Measurements from ENCODE around the gene RND2. TPM values are rescaled to one million over a fixed set of nuclear protein-coding genes. Genes with fewer than 3 reads are reported as not detected.
A peak's percentile ranks its signal among the peaks of the same experiment; 100 is the strongest.

RND2 gene
- total and polyA plus RNA-seq, 9 of the 15 experiments (the other 6 are each of a cell fraction or from before 2014, with no cell fraction given): 0.15 to 1.9 (median 0.98) TPM

GRCh38 chr17:43011728-43012472 lies 13.1 kb upstream of the RND2 start:
- Histone ChIP-seq H3K79me2 (ENCODE audit: control insufficient read depth, insufficient read depth, low read length) (no peaks in the 10 kb centered on the region; the same call in 2 of the 3 replicates), H3K4me1 (replicated peaks in 1 of 2; ENCODE audit: control insufficient read depth in 2 of 2, insufficient read depth in 2 of 2, low read length in 2 of 2) (peaks cover 19 to 29% of the 10 kb centered on the region in 2 experiments), H4K20me1 (replicated peaks; ENCODE audit: control insufficient read depth, insufficient read depth, low read length) (peaks cover 4% of the 10 kb centered on the region; the same call in 1 of the 2 replicates), H3K27ac (ENCODE audit: extremely low read depth, low read depth, low read length) (peak overlapping the region; percentile 64), H3K36me3 (ENCODE audit: control insufficient read depth, insufficient read depth, low read length) (peaks cover 39% of the 10 kb centered on the region; the same call in 2 of the 3 replicates), H3K4me3 (no peak overlapping the region), H2AFZ (ENCODE audit: low read depth, low read length) (peak overlapping the region; percentile 76), H3K4me2 (ENCODE audit: insufficient read depth, low read length) (peak overlapping the region; percentile 58), H3K9me3 (replicated peaks; ENCODE audit: control insufficient read depth, insufficient read depth, low read depth, low read length) (no peaks in the 10 kb centered on the region; the same call in 1 of the 2 replicates), H3K9me1 (ENCODE audit: control insufficient read depth, insufficient read depth, low read length) (no peaks in the 10 kb centered on the region), H3K9ac (ENCODE audit: insufficient read depth in 1 of 2, low read depth in 2 of 2, low read length in 2 of 2) (peak overlapping the region; percentile 33 to 86), H3K27me3 (ENCODE audit: control insufficient read depth in 2 of 2, insufficient read depth in 2 of 2, low read length in 2 of 2) (no peaks in the 10 kb centered on the region)
- FAIRE-seq (peak; percentile 85), DNase-seq (ENCODE audit: extremely low read depth in 1 of 4, low spot score in 3 of 4) (peak in 2 of 4 experiments; percentile 41 to 75), ATAC-seq (peak; percentile 65)
- CTCF ChIA-PET (ENCODE audit: low intra/inter-chr PET ratio): no interaction called here
- in situ Hi-C loops (cut with MboI): loop anchor here (10.0 kb wide), 1 partner anchor 303 kb away; no protein-coding TSS in a partner anchor
- WGBS (ENCODE audit: insufficient coverage, low coverage, missing lambda C conversion rate): 45% methylated on average over 14 of the region's 15 CpGs
- BruUV-seq (replicated peaks): no TSS peak
- POLR2A ChIA-PET: interaction anchor here (0.6 to 4.0 kb wide), 10 partner anchors 7 to 356 kb away, joined by 3 to 31 read pairs (median 6); partner anchors contain the start of genes RPL27 and VAT1
- intact Hi-C loops (cut with micrococcal nuclease): no loop called here
- no peak for TF ChIP-seq GABPB1 (CRISPR knock-in tag; IDR thresholded peaks at IDR 0.05)
- no peak for TF ChIP-seq NR0B1 (IDR thresholded peaks at IDR 0.05; ENCODE audit: partially characterized antibody)
- TF ChIP-seq ZBTB49 (CRISPR knock-in tag; IDR thresholded peaks at IDR 0.05; ENCODE audit: borderline replicate concordance): no peak
- TF ChIP-seq MTF1 (CRISPR knock-in tag; IDR thresholded peaks at IDR 0.05; ENCODE audit: borderline replicate concordance): no peak
- TF ChIP-seq TEAD1 (CRISPR knock-in tag; IDR thresholded peaks at IDR 0.05): 0 out of 4 replicates have a peak, but pooled peaks of 1 of the 2 experiments have one; percentile 47
- no peak for TF ChIP-seq KHSRP (IDR thresholded peaks at IDR 0.05)
- TF ChIP-seq, protein P1, sequence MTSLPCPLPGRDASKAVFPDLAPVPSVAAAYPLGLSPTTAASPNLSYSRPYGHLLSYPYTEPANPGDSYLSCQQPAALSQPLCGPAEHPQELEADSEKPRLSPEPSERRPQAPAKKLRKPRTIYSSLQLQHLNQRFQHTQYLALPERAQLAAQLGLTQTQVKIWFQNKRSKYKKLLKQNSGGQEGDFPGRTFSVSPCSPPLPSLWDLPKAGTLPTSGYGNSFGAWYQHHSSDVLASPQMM (CRISPR knock-in tag; IDR thresholded peaks at IDR 0.05): no peak
- TF ChIP-seq CEBPB (tag; IDR thresholded peaks at IDR 0.05): no peak
- TF ChIP-seq, protein P2, sequence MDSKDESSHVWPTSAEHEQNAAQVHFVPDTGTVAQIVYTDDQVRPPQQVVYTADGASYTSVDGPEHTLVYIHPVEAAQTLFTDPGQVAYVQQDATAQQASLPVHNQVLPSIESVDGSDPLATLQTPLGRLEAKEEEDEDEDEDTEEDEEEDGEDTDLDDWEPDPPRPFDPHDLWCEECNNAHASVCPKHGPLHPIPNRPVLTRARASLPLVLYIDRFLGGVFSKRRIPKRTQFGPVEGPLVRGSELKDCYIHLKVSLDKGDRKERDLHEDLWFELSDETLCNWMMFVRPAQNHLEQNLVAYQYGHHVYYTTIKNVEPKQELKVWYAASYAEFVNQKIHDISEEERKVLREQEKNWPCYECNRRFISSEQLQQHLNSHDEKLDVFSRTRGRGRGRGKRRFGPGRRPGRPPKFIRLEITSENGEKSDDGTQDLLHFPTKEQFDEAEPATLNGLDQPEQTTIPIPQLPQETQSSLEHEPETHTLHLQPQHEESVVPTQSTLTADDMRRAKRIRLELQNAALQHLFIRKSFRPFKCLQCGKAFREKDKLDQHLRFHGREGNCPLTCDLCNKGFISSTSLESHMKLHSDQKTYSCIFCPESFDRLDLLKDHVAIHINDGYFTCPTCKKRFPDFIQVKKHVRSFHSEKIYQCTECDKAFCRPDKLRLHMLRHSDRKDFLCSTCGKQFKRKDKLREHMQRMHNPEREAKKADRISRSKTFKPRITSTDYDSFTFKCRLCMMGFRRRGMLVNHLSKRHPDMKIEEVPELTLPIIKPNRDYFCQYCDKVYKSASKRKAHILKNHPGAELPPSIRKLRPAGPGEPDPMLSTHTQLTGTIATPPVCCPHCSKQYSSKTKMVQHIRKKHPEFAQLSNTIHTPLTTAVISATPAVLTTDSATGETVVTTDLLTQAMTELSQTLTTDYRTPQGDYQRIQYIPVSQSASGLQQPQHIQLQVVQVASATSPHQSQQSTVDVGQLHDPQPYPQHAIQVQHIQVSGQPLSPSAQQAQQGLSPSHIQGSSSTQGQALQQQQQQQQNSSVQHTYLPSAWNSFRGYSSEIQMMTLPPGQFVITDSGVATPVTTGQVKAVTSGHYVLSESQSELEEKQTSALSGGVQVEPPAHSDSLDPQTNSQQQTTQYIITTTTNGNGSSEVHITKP (IDR thresholded peaks at IDR 0.05; ENCODE audit: partially characterized antibody): no peak
- TF ChIP-seq ZNF561 (CRISPR knock-in tag; conservative IDR thresholded peaks at IDR 0.05): no peak
- peak; percentile 58 for TF ChIP-seq CBFA2T3 (IDR thresholded peaks at IDR 0.05)
- TF ChIP-seq ZNF75A (CRISPR knock-in tag; IDR thresholded peaks at IDR 0.05): no peak
- TF ChIP-seq, protein P3, sequence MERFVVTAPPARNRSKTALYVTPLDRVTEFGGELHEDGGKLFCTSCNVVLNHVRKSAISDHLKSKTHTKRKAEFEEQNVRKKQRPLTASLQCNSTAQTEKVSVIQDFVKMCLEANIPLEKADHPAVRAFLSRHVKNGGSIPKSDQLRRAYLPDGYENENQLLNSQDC (CRISPR knock-in tag; IDR thresholded peaks at IDR 0.05): no peak

Measured in K562 (cell line).